Forelimb muscle (tissue), 1 donor: ENCODE data around the gene HRH3. TPM values are rescaled to one million over a fixed set of nuclear protein-coding genes. Genes with fewer than 3 reads are reported as not detected.

ENCODE experiments used
- DNase-seq: peaks from one replicate; pipeline ENCODE4 v3.0.0-alpha.2; 2013; ENCODE audit warnings: low read depth
- polyA plus RNA-seq: library from polyadenylated mRNA; unstranded; fragments of 120-200 nt; gene quantifications from one replicate; pipeline ENCODE4 v1.2.1, GENCODE V29; 2013; ENCODE audit not compliant: insufficient read length

The HRH3 gene
- polyA plus RNA-seq, 1 donor: 2.9 TPM

- no peak for DNase-seq
These were observed 22.3 kb downstream of the HRH3 start for GRCh38 chr20:62197801-62198200.

- no peak for DNase-seq
These were observed 22.8 kb downstream of the HRH3 start for GRCh38 chr20:62197311-62197710.

GRCh38 chr20:62196286-62196685, 23.8 kb downstream of the HRH3 start:
- DNase-seq: no peak

- DNase-seq: no peak
These were observed 24.3 kb downstream of the HRH3 start for GRCh38 chr20:62195736-62196135.

- no peak for DNase-seq
These were observed 25.0 kb downstream of the HRH3 start for GRCh38 chr20:62195075-62195405.

- no peak for DNase-seq
These were observed 26.7 kb downstream of the HRH3 start for GRCh38 chr20:62193079-62194025.

- DNase-seq: no peak
These were observed 27.4 kb downstream of the HRH3 start for GRCh38 chr20:62192635-62193034.

- no peak for DNase-seq
These were observed 28.1 kb downstream of the HRH3 start for GRCh38 chr20:62191781-62192559.

- DNase-seq: no peak
These were observed 29.3 kb downstream of the HRH3 start for GRCh38 chr20:62190639-62191411.

- DNase-seq: no peak
These were observed 32.9 kb downstream of the HRH3 start for GRCh38 chr20:62186887-62187866.

- no peak for DNase-seq
These were observed 34.0 kb downstream of the HRH3 start for GRCh38 chr20:62186096-62186426.

- no peak for DNase-seq
These were observed 36.5 kb downstream of the HRH3 start for GRCh38 chr20:62183426-62184142.

- DNase-seq: peak; percentile 89
These were observed 37.3 kb downstream of the HRH3 start, which contains the start of gene MTG2 for GRCh38 chr20:62182469-62183425. MTG2 (plus strand) TSS chr20:62183028; CDS start chr20:62193421, 10,393 bp downstream.

- DNase-seq: no peak
These were observed 38.3 kb downstream of the HRH3 start for GRCh38 chr20:62181808-62182207.

GRCh38 chr20:62179162-62179504, 40.9 kb downstream of the HRH3 start:
- no peak for DNase-seq

- DNase-seq: no peak
These were observed 41.5 kb downstream of the HRH3 start for GRCh38 chr20:62178316-62179161.

GRCh38 chr20:62177307-62177706, 42.8 kb downstream of the HRH3 start:
- no peak for DNase-seq

GRCh38 chr20:62176866-62177265, 43.2 kb downstream of the HRH3 start:
- no peak for DNase-seq
